Peyer's patch (tissue), 4 donors: ENCODE results near the gene PNPLA3. TPM values are rescaled to one million over a fixed set of nuclear protein-coding genes. Genes with fewer than 3 reads are reported as not detected.

Experiments used
- DNase-seq, 3 donors: peaks; one replicate each; pipeline ENCODE4 v3.0.0-alpha.2; 2017 to 2019
- H3K27ac ChIP-seq, 4 donors: fragments of 200-600 bp; sonication (generic); one replicate each; pipeline ENCODE4 v1.5.1; 2016 to 2019
- H3K27me3 ChIP-seq, 2 donors: fragments of 200-600 bp; sonication (generic); one replicate each; pipeline ENCODE4 v1.5.1; 2019
- H3K36me3 ChIP-seq, 3 donors: fragments of 200-600 bp; sonication (generic); one replicate each; pipeline ENCODE4 v1.5.1; 2016 to 2019
- H3K4me1 ChIP-seq, 4 donors: fragments of 200-600 bp; sonication (generic); one replicate each; pipeline ENCODE4 v1.5.1; 2016 to 2019
- H3K4me3 ChIP-seq, 4 donors: fragments of 200-600 bp; sonication (generic); 1 replicate in 3 of 4; 2 replicates in 1 of 4; pipeline ENCODE4 v1.5.1; 2016 to 2019; ENCODE audit warnings: mild to moderate bottlenecking in 1 of 4
- H3K9me3 ChIP-seq, 4 donors: fragments of 200-600 bp; sonication (generic); one replicate each; pipeline ENCODE4 v1.5.1; 2016 to 2019; ENCODE audit warnings: mild to moderate bottlenecking in 1 of 4
- CTCF ChIP-seq, 6 experiments: fragments of 450-650 bp in 4 of 6; fragments of 200-600 bp in 2 of 6; sonication (generic) in 1 of 6; IDR thresholded peaks; one replicate each; pipeline ENCODE4 v1.5.1; 2017 to 2019; ENCODE audit warnings: antibody characterized with exemption in 6 of 6, mild to moderate bottlenecking in 3 of 6, moderate library complexity in 1 of 6
- POLR2A ChIP-seq, 2 donors: fragments of 450-650 bp; IDR thresholded peaks; one replicate each; pipeline ENCODE4 v1.5.1; 2017; ENCODE audit warnings: antibody characterized with exemption in 2 of 2, mild to moderate bottlenecking in 2 of 2, moderate library complexity in 2 of 2
- total RNA-seq, 4 donors: library from RNA; depleted of rRNA; stranded (reverse); fragments of >200 nt; gene quantifications; one replicate each; pipeline ENCODE4 v1.1.0, GENCODE V29; 2016

PNPLA3 gene
- total RNA-seq, 4 donors from 2014 or later, result 0.80 to 6.6 (median 2.5) TPM

- DNase-seq, result no peak
- H3K4me3 ChIP-seq, result no peak overlapping the region
- no peaks in the 10 kb centered on the region for H3K9me3 ChIP-seq
- no peaks in the 10 kb centered on the region for H3K27me3 ChIP-seq
- no peak for TF ChIP-seq POLR2A (IDR thresholded peaks at IDR 0.05)
- no peak for TF ChIP-seq CTCF (IDR thresholded peaks at IDR 0.05)
- no peak overlapping the region for H3K27ac ChIP-seq
- H3K36me3 ChIP-seq, result no peaks in the 10 kb centered on the region
- no peaks in the 10 kb centered on the region for H3K4me1 ChIP-seq
These were observed 13.9 kb upstream of the PNPLA3 start for GRCh38 chr22:43909708-43910107.

- Histone ChIP-seq H3K36me3 (no peaks in the 10 kb centered on the region), H3K9me3 (no peaks in the 10 kb centered on the region), H3K4me1 (no peaks in the 10 kb centered on the region)
These were observed 13.4 kb upstream of the PNPLA3 start for GRCh38 chr22:43910178-43910695.

GRCh38 chr22:43911351-43911750 is 12.3 kb upstream of the PNPLA3 start:
- no peak for DNase-seq
- no peaks in the 10 kb centered on the region for H3K36me3 ChIP-seq
- H3K9me3 ChIP-seq, result no peaks in the 10 kb centered on the region
- no peak for TF ChIP-seq POLR2A (IDR thresholded peaks at IDR 0.05)
- TF ChIP-seq CTCF (IDR thresholded peaks at IDR 0.05), result no peak
- H3K4me1 ChIP-seq, result no peaks in the 10 kb centered on the region
- no peak overlapping the region for H3K27ac ChIP-seq
- no peaks in the 10 kb centered on the region for H3K27me3 ChIP-seq
- no peak overlapping the region for H3K4me3 ChIP-seq

More at GRCh38 chr22:43910178-43910695, 13.4 kb upstream of the PNPLA3 start:
- Histone ChIP-seq H3K27ac (no peak overlapping the region), H3K27me3 (no peaks in the 10 kb centered on the region), H3K4me3 (no peak overlapping the region)
- no peak for DNase-seq
- TF ChIP-seq CTCF (IDR thresholded peaks at IDR 0.05), result no peak
- no peak for TF ChIP-seq POLR2A (IDR thresholded peaks at IDR 0.05)

GRCh38 chr22:43917521-43917920 is 6.1 kb upstream of the PNPLA3 start:
- no peaks in the 10 kb centered on the region for H3K9me3 ChIP-seq
- H3K4me1 ChIP-seq, result no peaks in the 10 kb centered on the region
- TF ChIP-seq CTCF (IDR thresholded peaks at IDR 0.05), result no peak
- no peak for TF ChIP-seq POLR2A (IDR thresholded peaks at IDR 0.05)
- no peak overlapping the region for H3K27ac ChIP-seq
- no peaks in the 10 kb centered on the region for H3K36me3 ChIP-seq
- no peak overlapping the region for H3K4me3 ChIP-seq
- DNase-seq, result no peak
- no peaks in the 10 kb centered on the region for H3K27me3 ChIP-seq

GRCh38 chr22:43919106-43919973 is 4.3 kb upstream of the PNPLA3 start:
- H3K4me1 ChIP-seq, result peaks cover 0 to 6% (median 2%) of the 10 kb centered on the region in 4 donors
- no peaks in the 10 kb centered on the region for H3K36me3 ChIP-seq
- H3K4me3 ChIP-seq, result no peak overlapping the region
- no peaks in the 10 kb centered on the region for H3K27me3 ChIP-seq
- H3K27ac ChIP-seq, result no peak overlapping the region
- no peak for DNase-seq
- TF ChIP-seq POLR2A (IDR thresholded peaks at IDR 0.05) (no peak), CTCF (IDR thresholded peaks at IDR 0.05) (no peak)
- peaks cover 0 to 6% (median 0%) of the 10 kb centered on the region in 4 donors for H3K9me3 ChIP-seq
